Muscle of leg (tissue), 11 donors: ENCODE measurements around the gene TGFBR3L. TPM values are rescaled to one million over a fixed set of nuclear protein-coding genes. Genes with fewer than 3 reads are reported as not detected.
"Not testable (repeated sequence)": the region's sequence is repeated elsewhere in the genome, so short reads cannot be mapped to it uniquely, and the experiment has no call there.

Experiments
- DNase-seq: peaks from one replicate; pipeline ENCODE4 v3.0.0; 2013
- H3K27ac ChIP-seq: one replicate; pipeline ENCODE4 v1.5.1; 2013; ENCODE audit warnings: mild to moderate bottlenecking, low read length, control low read depth
- H3K27me3 ChIP-seq: one replicate; pipeline ENCODE4 v1.6.1; 2013; ENCODE audit warnings: low read length; ENCODE audit not compliant: control insufficient read depth, insufficient read depth
- H3K36me3 ChIP-seq: one replicate; pipeline ENCODE4 v1.6.1; 2013; ENCODE audit warnings: low read length; ENCODE audit not compliant: control insufficient read depth, insufficient read depth
- H3K4me1 ChIP-seq: one replicate; pipeline ENCODE4 v1.6.1; 2013; ENCODE audit warnings: low read length; ENCODE audit not compliant: control insufficient read depth, insufficient read depth
- H3K4me3 ChIP-seq: one replicate; pipeline ENCODE4 v1.5.1; 2013; ENCODE audit warnings: low read length, control low read depth
- H3K9me3 ChIP-seq: replicated peaks from 2 replicates; pipeline ENCODE4 v1.6.1; 2013; ENCODE audit warnings: low read depth, low read length; ENCODE audit not compliant: control insufficient read depth
- WGBS: methylation state at CpG from one replicate; pipeline ENCODE4 v1.1.5; 2013; ENCODE audit warnings: missing lambda C conversion rate; ENCODE audit not compliant: insufficient coverage; 5-methylcytosine and 5-hydroxymethylcytosine counted together
- polyA plus RNA-seq, 8 donors: library from polyadenylated mRNA; unstranded; fragments of 120-200 nt; gene quantifications; one replicate each; pipeline versions ENCODE4 v1.2.1 to v1.2.3, GENCODE V29; 2013; ENCODE audit warnings: inconsistent platforms in 1 of 8, low replicate concordance in 1 of 8; ENCODE audit not compliant: insufficient read length in 8 of 8, insufficient read depth in 1 of 8
- total RNA-seq: library from RNA; stranded (reverse); fragments of 120-200 nt; gene quantifications from one replicate; pipeline ENCODE4 v1.2.4, GENCODE V29; 2013

The TGFBR3L gene
- total and polyA plus RNA-seq, 9 donors: 0.09 to 0.73 (median 0.43) TPM; not detected in 1

DNA sequence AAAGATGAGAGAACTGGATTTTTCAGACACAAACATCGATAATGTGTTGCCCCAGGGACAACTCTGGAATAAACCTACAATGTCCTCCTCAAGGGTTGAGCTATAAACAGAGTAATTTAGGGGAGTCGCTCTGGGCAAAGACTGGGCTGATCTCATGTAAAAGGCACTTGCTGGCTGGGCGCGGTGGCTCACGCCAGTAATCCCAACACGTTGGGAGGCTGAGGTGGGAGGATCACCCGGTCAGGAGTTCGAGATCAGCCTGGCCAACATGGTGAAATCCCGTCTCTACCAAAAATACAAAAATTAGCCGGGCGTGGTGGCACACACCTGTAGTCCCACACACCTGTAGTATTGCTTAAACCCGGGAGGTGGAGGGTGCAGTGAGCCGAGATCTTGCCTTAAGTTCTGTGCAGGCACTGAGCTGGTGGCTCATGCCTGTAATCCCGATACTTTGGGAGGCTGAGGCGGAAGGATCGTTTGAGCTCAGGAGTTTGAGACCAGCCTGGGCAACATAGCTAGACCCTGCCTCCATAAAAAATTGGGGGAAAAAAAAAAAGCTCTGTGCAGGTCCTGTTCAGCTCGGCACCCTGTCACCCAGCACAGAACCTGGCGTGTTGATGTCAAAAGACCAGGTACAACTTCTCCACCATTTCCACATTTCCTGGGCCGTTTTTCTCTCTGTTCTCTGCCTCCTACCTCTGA, 27.4 kb downstream of the TGFBR3L start:
- peaks cover 11% of the 10 kb centered on the region for H3K4me1 ChIP-seq
- no peak for DNase-seq
- no peaks in the 10 kb centered on the region for H3K9me3 ChIP-seq
- WGBS: 90% methylated on average over 8 of the region's 19 CpGs
- H3K4me3 ChIP-seq: no peak overlapping the region
- no peak overlapping the region for H3K27ac ChIP-seq
- peaks cover 44% of the 10 kb centered on the region for H3K36me3 ChIP-seq
- H3K27me3 ChIP-seq: no peaks in the 10 kb centered on the region

DNA sequence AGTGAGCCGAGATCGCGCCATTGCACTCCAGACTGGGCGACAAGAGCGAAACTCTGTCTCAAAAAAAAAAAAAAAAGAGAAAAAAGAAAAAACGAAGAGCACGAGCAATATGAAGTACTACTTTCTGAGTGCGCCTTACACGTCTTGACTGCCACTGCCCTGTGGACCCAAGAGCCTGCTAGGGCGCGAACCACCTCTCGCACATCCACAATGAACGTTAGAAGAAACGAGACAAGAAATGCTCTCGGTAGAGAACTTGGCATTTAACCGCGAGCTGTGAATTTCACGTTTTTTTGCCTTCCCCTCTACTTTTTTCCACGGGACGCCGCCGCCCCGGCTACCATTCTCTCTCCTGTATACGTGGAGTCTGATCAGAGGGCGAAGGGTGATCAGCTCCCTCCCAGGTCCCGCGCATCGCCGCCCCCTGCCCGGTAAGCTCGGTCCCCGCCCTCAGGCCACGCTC, 28.4 kb downstream of the TGFBR3L start:
- Histone ChIP-seq H3K4me1 (peaks cover 11% of the 10 kb centered on the region), H3K4me3 (peak overlapping the region; percentile 74), H3K36me3 (peaks cover 34% of the 10 kb centered on the region), H3K27ac (peak overlapping the region; percentile 97), H3K9me3 (no peaks in the 10 kb centered on the region), H3K27me3 (no peaks in the 10 kb centered on the region)
- no peak for DNase-seq
- WGBS: 5% methylated on average over 22 of the region's 33 CpGs

DNA sequence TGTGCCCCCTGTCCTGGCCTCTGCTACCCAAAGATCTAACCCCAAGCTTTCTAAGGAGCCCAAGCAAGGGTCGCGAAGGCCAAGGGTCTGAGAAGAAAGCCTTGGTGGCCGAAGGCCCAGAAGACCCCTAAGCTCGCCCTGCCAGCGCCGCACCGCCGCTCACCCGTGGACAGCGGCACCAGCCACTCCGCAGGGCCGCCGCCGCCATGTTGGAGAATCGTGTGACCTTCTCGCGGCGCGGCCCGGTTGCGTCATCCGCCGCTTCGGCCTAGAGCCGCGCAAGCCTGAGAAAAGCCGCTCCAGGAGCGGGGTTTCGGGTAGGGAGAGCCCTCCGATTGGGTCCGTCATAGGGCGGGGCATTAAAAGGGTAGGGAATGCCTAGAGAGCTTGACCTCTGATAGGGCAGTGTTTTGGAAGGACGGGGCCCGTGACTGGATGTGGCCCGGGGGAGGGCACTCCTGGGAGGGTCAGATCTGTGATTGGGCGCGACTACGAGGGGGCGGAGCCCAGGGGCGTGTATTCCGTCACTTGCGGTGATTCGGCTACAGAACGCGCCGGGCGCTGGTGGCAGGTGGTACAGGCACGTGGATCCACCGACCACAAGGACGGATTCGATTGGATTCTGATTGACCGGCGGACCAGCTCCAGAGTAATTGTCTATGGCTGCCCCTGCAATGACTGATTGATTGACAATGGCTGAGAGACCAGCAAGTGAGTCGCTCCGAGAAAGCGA, 29.0 kb downstream of the TGFBR3L start, which contains the start of gene TIMM44:
TSS of gene TIMM44 (minus strand) at position 223 of the 733 bp plus-strand sequence. CDS start at position 208, 15 bp downstream.
- under 1% methylated on average over 56 of the region's 56 CpGs for WGBS
- peak within 1 kb of the TSS; percentile 74 for H3K4me3 ChIP-seq

DNA sequence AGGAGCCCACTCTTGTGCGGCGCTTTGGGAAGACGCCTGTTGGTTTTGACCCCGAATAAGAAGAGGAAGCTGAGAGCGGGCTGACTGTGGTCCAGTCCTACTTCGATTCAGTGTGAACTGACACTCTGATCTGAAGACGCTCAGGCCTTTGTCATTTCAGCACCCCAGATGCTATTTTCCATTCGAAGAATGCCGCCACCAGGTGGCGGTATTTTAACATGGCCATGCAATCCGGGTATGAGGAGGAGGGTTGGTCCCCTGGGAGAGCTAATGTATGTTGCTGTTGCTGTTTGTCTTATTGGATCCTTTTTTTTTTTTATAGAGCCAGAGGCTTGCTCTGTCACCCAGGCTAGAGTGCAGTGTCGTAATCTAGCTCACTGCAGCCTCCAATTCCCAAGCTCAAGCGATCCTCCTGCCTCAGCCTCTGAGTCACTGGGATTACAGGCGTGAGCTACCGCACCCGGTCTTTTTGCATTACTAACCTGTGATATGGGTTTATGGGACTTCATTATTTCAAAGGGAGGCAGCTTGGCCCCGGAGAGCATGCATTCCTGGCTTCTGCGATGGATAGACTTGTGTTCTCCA, 29.6 kb downstream of the TGFBR3L start:
- Histone ChIP-seq H3K27ac (peak overlapping the region; percentile 97), H3K4me3 (peak overlapping the region; percentile 69), H3K27me3 (no peaks in the 10 kb centered on the region), H3K9me3 (no peaks in the 10 kb centered on the region), H3K36me3 (peaks cover 25% of the 10 kb centered on the region), H3K4me1 (peaks cover 11% of the 10 kb centered on the region)
- DNase-seq: peak; percentile 97
- 17% methylated on average over 10 of the region's 18 CpGs for WGBS

More for the DNA sequence above, 29.0 kb downstream of the TGFBR3L start, which contains the start of gene TIMM44:
- no peaks in the 10 kb centered on the region for H3K9me3 ChIP-seq
- DNase-seq: peak; percentile 100
- peaks cover 11% of the 10 kb centered on the region for H3K4me1 ChIP-seq
- H3K27me3 ChIP-seq: no peaks in the 10 kb centered on the region
- H3K36me3 ChIP-seq: peaks cover 30% of the 10 kb centered on the region
- peak within 1 kb of the TSS; percentile 97 for H3K27ac ChIP-seq

DNA sequence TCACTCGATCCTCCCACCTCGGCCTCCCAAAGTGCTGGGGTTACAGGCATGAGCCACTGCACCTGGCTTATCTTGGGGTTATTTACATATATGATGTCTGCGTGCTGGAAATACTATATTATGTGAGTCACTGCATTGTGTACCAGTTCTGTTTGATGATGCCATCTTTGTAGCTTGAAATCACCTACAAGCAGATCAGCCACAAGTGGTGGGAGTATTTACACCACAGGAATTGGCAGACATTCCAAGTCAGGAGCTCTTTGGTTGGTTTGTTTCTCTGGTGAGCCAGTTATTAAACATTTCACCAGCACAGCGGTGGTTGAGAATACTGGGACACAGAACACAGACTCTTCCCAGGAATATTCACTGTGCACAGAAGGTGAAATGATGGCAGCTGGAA, 33.3 kb downstream of the TGFBR3L start:
- 93% methylated on average over 2 of the region's 4 CpGs for WGBS
- no peaks in the 10 kb centered on the region for H3K9me3 ChIP-seq
- H3K27me3 ChIP-seq: no peaks in the 10 kb centered on the region
- peaks cover 2% of the 10 kb centered on the region for H3K4me1 ChIP-seq
- H3K27ac ChIP-seq: no peak overlapping the region
- H3K4me3 ChIP-seq: no peak overlapping the region
- DNase-seq: no peak
- no peaks in the 10 kb centered on the region for H3K36me3 ChIP-seq

DNA sequence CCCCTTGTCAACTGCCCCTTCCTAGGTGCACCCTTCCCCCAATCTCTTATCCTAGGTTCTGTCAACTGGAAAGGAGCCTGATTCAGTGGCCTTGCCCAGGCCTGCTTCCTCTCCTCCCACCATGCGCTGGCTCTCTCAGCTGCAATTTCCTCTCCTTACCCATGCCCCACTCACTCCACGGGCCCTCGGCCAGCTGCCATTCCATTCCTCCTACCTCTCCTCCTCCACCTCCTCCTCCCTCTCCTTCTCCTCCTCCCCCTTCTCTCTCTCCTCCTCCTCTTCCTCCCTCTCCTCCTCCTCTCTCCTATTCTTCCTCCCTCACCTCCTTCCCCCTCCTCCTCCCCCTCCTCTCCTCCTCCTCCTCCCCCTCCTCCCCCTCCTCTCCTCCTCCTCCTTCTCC, 38.4 kb downstream of the TGFBR3L start:
- H3K9me3 ChIP-seq: no peaks in the 10 kb centered on the region
- 31% methylated on average over 3 of the region's 3 CpGs for WGBS
- no peak overlapping the region for H3K4me3 ChIP-seq
- H3K27ac ChIP-seq: no peak overlapping the region
- H3K4me1 ChIP-seq: no peaks in the 10 kb centered on the region
- H3K27me3 ChIP-seq: no peaks in the 10 kb centered on the region
- H3K36me3 ChIP-seq: peaks cover 10% of the 10 kb centered on the region
- DNase-seq: no peak

DNA sequence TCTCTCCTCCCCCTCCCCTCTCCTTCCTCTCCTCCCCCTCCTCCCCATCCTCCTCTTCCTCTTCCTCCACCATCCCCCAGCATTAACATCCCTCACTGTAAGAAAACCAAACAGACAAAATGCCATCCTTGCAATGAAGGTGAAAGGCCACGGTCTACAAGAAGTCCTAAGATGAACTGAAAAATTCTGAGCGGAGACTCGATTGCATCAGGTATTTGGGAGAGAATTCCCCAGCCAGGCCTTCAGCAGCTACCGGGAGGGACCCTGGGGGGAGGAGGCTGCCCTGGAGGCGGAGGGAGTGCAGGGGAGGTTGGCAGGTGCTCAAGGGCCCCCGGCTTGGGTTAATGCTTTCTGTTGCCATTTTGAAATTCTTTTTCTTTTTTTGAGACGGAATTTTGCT, 38.9 kb downstream of the TGFBR3L start:
- no peak overlapping the region for H3K4me3 ChIP-seq
- peaks cover 14% of the 10 kb centered on the region for H3K36me3 ChIP-seq
- DNase-seq: no peak
- H3K4me1 ChIP-seq: no peaks in the 10 kb centered on the region
- H3K27me3 ChIP-seq: no peaks in the 10 kb centered on the region
- no peak overlapping the region for H3K27ac ChIP-seq
- no peaks in the 10 kb centered on the region for H3K9me3 ChIP-seq
- 78% methylated on average over 6 of the region's 7 CpGs for WGBS

DNA sequence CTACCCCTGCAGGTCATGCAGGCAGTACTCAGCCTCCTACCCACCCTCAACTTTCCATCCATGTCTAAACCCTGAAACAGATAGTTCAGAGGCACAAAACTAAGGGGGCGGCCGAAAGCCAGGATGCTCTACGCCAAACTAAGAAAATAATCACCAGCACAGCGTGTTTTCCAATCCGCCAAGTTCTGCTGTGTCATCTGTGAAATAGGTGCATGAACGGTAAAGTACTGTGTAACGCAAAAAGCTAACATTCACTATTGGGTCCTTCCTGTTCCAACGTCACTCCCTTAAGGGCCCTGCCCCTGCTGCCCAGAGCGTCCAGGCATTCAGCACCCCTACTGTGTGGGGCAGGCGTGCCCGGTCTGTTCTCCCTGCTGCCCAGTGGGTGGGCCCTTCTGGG, 41.1 kb downstream of the TGFBR3L start:
- H3K4me1 ChIP-seq: no peaks in the 10 kb centered on the region
- H3K36me3 ChIP-seq: peaks cover 27% of the 10 kb centered on the region
- H3K27ac ChIP-seq: no peak overlapping the region
- H3K9me3 ChIP-seq: no peaks in the 10 kb centered on the region
- H3K4me3 ChIP-seq: no peak overlapping the region
- 87% methylated on average over 7 of the region's 11 CpGs for WGBS
- no peak for DNase-seq
- no peaks in the 10 kb centered on the region for H3K27me3 ChIP-seq

DNA sequence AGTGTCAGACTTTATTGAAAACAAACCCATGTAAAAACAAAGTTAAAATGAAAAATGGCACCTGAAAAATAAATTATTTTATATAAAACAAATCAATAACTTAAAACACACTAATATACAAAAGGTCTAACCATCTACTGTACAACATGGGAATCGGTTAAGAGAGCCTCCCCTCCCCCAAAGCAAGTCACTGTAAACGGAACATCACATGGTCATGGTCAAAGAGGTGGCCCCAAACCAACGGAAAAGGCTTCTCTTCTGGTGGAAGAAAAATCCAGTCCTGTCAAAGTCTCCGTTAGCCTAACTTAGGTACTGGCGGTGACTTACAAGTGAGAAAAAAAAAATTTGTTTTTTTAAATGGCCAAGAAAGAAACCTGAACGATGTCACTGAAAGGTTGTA, 44.6 kb downstream of the TGFBR3L start:
- H3K4me1 ChIP-seq: no peaks in the 10 kb centered on the region
- WGBS: 94% methylated on average over 3 of the region's 6 CpGs
- H3K9me3 ChIP-seq: no peaks in the 10 kb centered on the region
- no peaks in the 10 kb centered on the region for H3K27me3 ChIP-seq
- H3K27ac ChIP-seq: no peak overlapping the region
- H3K36me3 ChIP-seq: peaks cover 60% of the 10 kb centered on the region
- DNase-seq: no peak
- H3K4me3 ChIP-seq: no peak overlapping the region

DNA sequence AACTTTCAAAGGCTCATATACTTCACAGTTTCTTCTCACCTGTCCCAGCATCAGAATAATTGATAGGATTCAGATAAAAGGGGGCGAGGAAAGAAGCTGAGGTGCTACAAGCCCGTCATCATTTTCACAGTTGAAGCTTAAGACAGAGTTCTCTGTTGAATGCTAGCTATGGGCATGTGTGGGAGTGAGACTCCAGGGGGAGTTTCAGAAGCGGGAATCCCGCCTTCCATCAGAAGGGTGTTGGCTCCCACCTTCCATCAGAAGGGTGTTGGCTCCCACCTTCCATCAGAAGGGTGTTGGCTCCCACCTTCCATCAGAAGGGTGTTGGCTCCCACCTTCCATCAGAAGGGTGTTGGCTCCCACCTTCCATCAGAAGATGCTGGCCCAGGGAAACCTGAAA, 46.5 kb downstream of the TGFBR3L start:
- not testable (repeated sequence) for H3K9me3 ChIP-seq, DNase-seq, H3K4me3 ChIP-seq, H3K4me1 ChIP-seq, H3K27ac ChIP-seq, H3K27me3 ChIP-seq
- WGBS: no CpG with 5 or more reads among the region's 4 CpGs
- peaks cover 78% of the 10 kb centered on the region for H3K36me3 ChIP-seq
